Body of pancreas (tissue), 4 donors: ENCODE data around the gene ELP1.
"Not testable (repeated sequence)": the region's sequence is repeated elsewhere in the genome, so short reads cannot be mapped to it uniquely, and the experiment has no call there.

Experiments used
- CTCF ChIP-seq, 7 experiments: fragments of 450-650 bp in 4 of 7; fragments of 200-600 bp in 3 of 7; sonication (generic) in 3 of 7; IDR thresholded peaks; one replicate each; pipeline ENCODE4 v1.5.1; 2016 to 2019; ENCODE audit warnings: antibody characterized with exemption in 7 of 7
- POLR2A ChIP-seq, 3 donors: fragments of 450-650 bp; IDR thresholded peaks; one replicate each; pipeline ENCODE4 v1.6.1; 2016; ENCODE audit warnings: antibody characterized with exemption in 3 of 3, mild to moderate bottlenecking in 2 of 3

GRCh38 chr9:108899023-108899695 lies 34.8 kb downstream of the ELP1 start:
- TF ChIP-seq CTCF, POLR2A (IDR thresholded peaks at IDR 0.05): not testable (repeated sequence)
